G401 (cell line): ENCODE measurements around the gene WDFY4. TPM values are rescaled to one million over a fixed set of nuclear protein-coding genes. Genes with fewer than 3 reads are reported as not detected.

ENCODE experiments used
- DNase-seq: peaks from one replicate; pipeline ENCODE4 v3.0.0-alpha.2; 2015; ENCODE audit warnings: low spot score
- in situ Hi-C: cut with HindIII; loops from 2 replicates; pipeline ENCODE4 v1.10.0; 2016; ENCODE audit warnings: low sequenced_read_pairs, mixed read lengths
- total RNA-seq: library from RNA; depleted of rRNA; stranded (reverse); fragments of >200 nt; shearing (Covaris generic); gene quantifications from 2 replicates; pipeline ENCODE4 v1.2.3, GENCODE V29; 2014

Gene WDFY4
- total RNA-seq, 1 experiment from 2014 or later = not detected

GRCh38 chr10:48978318-48978717 lies 293.6 kb downstream of the WDFY4 start:
- no peak for DNase-seq
- in situ Hi-C loops = no loop called here

GRCh38 chr10:48981310-48981907 lies 296.7 kb downstream of the WDFY4 start:
- in situ Hi-C loops = no loop called here
- DNase-seq = peak; percentile 75

- no peak for DNase-seq
- in situ Hi-C loops = no loop called here
These were observed 297.9 kb downstream of the WDFY4 start for GRCh38 chr10:48982584-48982983.

GRCh38 chr10:48983648-48984351 lies 299.1 kb downstream of the WDFY4 start:
- DNase-seq = no peak
- in situ Hi-C loops = no loop called here

- no peak for DNase-seq
- in situ Hi-C loops = no loop called here
These were observed 301.0 kb downstream of the WDFY4 start for GRCh38 chr10:48985621-48986158.

GRCh38 chr10:48990226-48990625 lies 305.6 kb downstream of the WDFY4 start:
- in situ Hi-C loops = no loop called here
- DNase-seq = no peak

GRCh38 chr10:48993627-48994026 lies 309.0 kb downstream of the WDFY4 start:
- in situ Hi-C loops = no loop called here
- DNase-seq = no peak

- no peak for DNase-seq
- in situ Hi-C loops = no loop called here
These were observed 311.7 kb downstream of the WDFY4 start for GRCh38 chr10:48996329-48996728.

- DNase-seq = no peak
- in situ Hi-C loops = no loop called here
These were observed 314.7 kb downstream of the WDFY4 start for GRCh38 chr10:48999346-48999745.

- in situ Hi-C loops = no loop called here
- DNase-seq = peak; percentile 52
These were observed 316.0 kb downstream of the WDFY4 start for GRCh38 chr10:49000437-49001398.

- DNase-seq = peak; percentile 43
- in situ Hi-C loops = no loop called here
These were observed 316.7 kb downstream of the WDFY4 start for GRCh38 chr10:49001402-49001801.

- DNase-seq = peak; percentile 7
- in situ Hi-C loops = no loop called here
These were observed 317.4 kb downstream of the WDFY4 start for GRCh38 chr10:49001870-49002672.

- in situ Hi-C loops = no loop called here
- no peak for DNase-seq
These were observed 320.6 kb downstream of the WDFY4 start for GRCh38 chr10:49005270-49005669.

- no peak for DNase-seq
These were observed 322.5 kb downstream of the WDFY4 start for GRCh38 chr10:49007129-49007528.

GRCh38 chr10:49008091-49008490 lies 323.4 kb downstream of the WDFY4 start:
- in situ Hi-C loops = no loop called here
- DNase-seq = no peak

More at GRCh38 chr10:49007129-49007528, 322.5 kb downstream of the WDFY4 start:
- in situ Hi-C loops = no loop called here

- in situ Hi-C loops = no loop called here
- DNase-seq = no peak
These were observed 324.0 kb downstream of the WDFY4 start for GRCh38 chr10:49008505-49009198.

GRCh38 chr10:49009199-49009979 lies 324.7 kb downstream of the WDFY4 start:
- no peak for DNase-seq
- in situ Hi-C loops = no loop called here

- in situ Hi-C loops = no loop called here
These were observed 325.6 kb downstream of the WDFY4 start for GRCh38 chr10:49010295-49010694.

More at GRCh38 chr10:49010295-49010694, 325.6 kb downstream of the WDFY4 start:
- DNase-seq = no peak
